Spleen (tissue), 11 donors: ENCODE data around the gene SLC39A5. TPM values are rescaled to one million over a fixed set of nuclear protein-coding genes. Genes with fewer than 3 reads are reported as not detected.

Source experiments
- DNase-seq: peaks from one replicate; pipeline ENCODE4 v3.0.0-alpha.2; 2020
- H3K27ac ChIP-seq, 8 donors: fragments of 200-600 bp; sonication (generic) in 7 of 8; 1 replicate in 4 of 8; 2 replicates in 4 of 8; pipeline versions ENCODE4 v1.5.0 to v1.8.0; 2016 to 2021; ENCODE audit warnings: inconsistent platforms in 4 of 8, mild to moderate bottlenecking in 4 of 8, moderate library complexity in 1 of 8
- H3K27me3 ChIP-seq, 7 donors: fragments of 200-600 bp; sonication (generic) in 6 of 7; replicated peaks in 1 of 7; 1 replicate in 4 of 7; 2 replicates in 3 of 7; pipeline versions ENCODE4 v1.5.0 to v1.8.0; 2016 to 2021; ENCODE audit warnings: inconsistent platforms in 3 of 7, mild to moderate bottlenecking in 1 of 7
- H3K36me3 ChIP-seq, 6 donors: fragments of 200-600 bp; sonication (generic) in 5 of 6; 1 replicate in 4 of 6; 2 replicates in 2 of 6; pipeline versions ENCODE4 v1.5.0 to v1.8.0; 2016 to 2021; ENCODE audit warnings: inconsistent platforms in 2 of 6
- H3K4me1 ChIP-seq, 6 donors: fragments of 200-600 bp; sonication (generic) in 5 of 6; 1 replicate in 3 of 6; 2 replicates in 3 of 6; pipeline versions ENCODE4 v1.5.0 to v1.8.0; 2016 to 2021; ENCODE audit warnings: inconsistent platforms in 3 of 6
- H3K4me3 ChIP-seq, 8 donors: fragments of 200-600 bp; sonication (generic) in 7 of 8; 1 replicate in 4 of 8; 2 replicates in 4 of 8; pipeline versions ENCODE4 v1.5.0 to v1.8.0; 2016 to 2021; ENCODE audit warnings: inconsistent platforms in 4 of 8, mild to moderate bottlenecking in 4 of 8, moderate library complexity in 2 of 8
- H3K9me3 ChIP-seq, 8 donors: fragments of 200-600 bp; sonication (generic) in 7 of 8; 1 replicate in 4 of 8; 2 replicates in 4 of 8; pipeline versions ENCODE4 v1.5.0 to v1.8.0; 2016 to 2021; ENCODE audit warnings: inconsistent platforms in 4 of 8
- CTCF ChIP-seq, 11 experiments: fragments of 200-600 bp in 7 of 11; fragments of 450-650 bp in 4 of 11; sonication (generic) in 4 of 11; IDR thresholded peaks in 8 of 11; conservative IDR thresholded peaks in 3 of 11; 1 replicate in 7 of 11; 2 replicates in 4 of 11; pipeline versions ENCODE4 v1.4.0 to v1.8.0; 2016 to 2021; ENCODE audit warnings: antibody characterized with exemption in 11 of 11, inconsistent platforms in 4 of 11, mild to moderate bottlenecking in 1 of 11
- POLR2A ChIP-seq, 3 donors: fragments of 450-650 bp; IDR thresholded peaks; one replicate each; pipeline ENCODE4 v1.5.1; 2017; ENCODE audit warnings: antibody characterized with exemption in 3 of 3, mild to moderate bottlenecking in 1 of 3
- POLR2AphosphoS5 ChIP-seq, 3 donors: sonication (generic); formaldehyde crosslinking; IDR thresholded peaks; one replicate each; pipeline ENCODE4 v1.5.1; 2017; ENCODE audit warnings: antibody characterized with exemption in 3 of 3
- WGBS, 5 donors: extraction: QIAGEN DNeasy Blood & Tissue Kit in 3 of 5; methylation state at CpG; one replicate each; pipeline versions ENCODE4 v1.1.5 to v1.1.7; 2013 to 2018; 5-methylcytosine and 5-hydroxymethylcytosine counted together
- intact Hi-C: fragments of 100-400 bp; cut with DNase I; formaldehyde crosslinking; loops from one replicate; pipeline ENCODE4 v1.15.0; 2023; ENCODE audit warnings: low total_unique reads
- polyA plus RNA-seq, 3 donors: library from polyadenylated mRNA; stranded (reverse); fragments of 200-250 nt; gene quantifications; one replicate each; pipeline ENCODE4 v1.2.1, GENCODE V29; 2013
- total RNA-seq, 7 donors: library from RNA; depleted of rRNA in 3 of 7; stranded (reverse); fragments of >200 nt in 3 of 7; fragmentation: NEBNext Ultra II Directional in 4 of 7; extraction: Animal tissue kit (Norgen Biotek cat#: 25700) in 4 of 7; gene quantifications; one replicate each; pipeline versions ENCODE4 v1.1.0 to v1.2.1, GENCODE V29; 2016 to 2021
- donor health status: healthy with polysubstance abuse.
- donor health status: DM: no; HTN: no; CAD: no; lungs with moderate emphysema.
- donor health status: DM: no; HTN: no; CAD: no.
- donor health status: Bipolar disorder and iron deficiency.
- donor health status: healthy.
- donor health status: DM: no; HTN: no; CAD: no.
- donor health status: DM: yes; HTN: yes; CAD: no.

The SLC39A5 gene
- total and polyA plus RNA-seq, 10 donors: 0.18 to 1.3 (median 0.53) TPM; not detected in 4

GRCh38 chr12:56237552-56237951 lies 7.7 kb downstream of the SLC39A5 start:
- no peaks in the 10 kb centered on the region for H3K27me3 ChIP-seq
- no peak for DNase-seq
- TF ChIP-seq POLR2AphosphoS5 (IDR thresholded peaks at IDR 0.05): no peak
- no peak for TF ChIP-seq CTCF (IDR thresholded peaks at IDR 0.05 in 8 of 11, conservative IDR thresholded peaks at IDR 0.05 in 3 of 11)
- TF ChIP-seq POLR2A (IDR thresholded peaks at IDR 0.05): no peak
- H3K36me3 ChIP-seq: peaks cover 0 to 68% (median 40%) of the 10 kb centered on the region in 6 donors
- no peaks in the 10 kb centered on the region for H3K9me3 ChIP-seq
- H3K4me1 ChIP-seq: peaks cover 0 to 6% (median 0%) of the 10 kb centered on the region in 6 donors
- no peak overlapping the region for H3K4me3 ChIP-seq
- H3K27ac ChIP-seq: no peak overlapping the region
- WGBS, 5 donors: 75 to 87% (median 84%) methylated on average over 10 to 11 of the region's 11 CpGs
- intact Hi-C loops: no loop called here

- intact Hi-C loops: no loop called here
- H3K9me3 ChIP-seq: no peaks in the 10 kb centered on the region
- DNase-seq: no peak
- WGBS, 5 donors: 76 to 89% (median 86%) methylated on average over 9 of the region's 9 CpGs
- no peak for TF ChIP-seq CTCF (IDR thresholded peaks at IDR 0.05 in 8 of 11, conservative IDR thresholded peaks at IDR 0.05 in 3 of 11)
- no peak for TF ChIP-seq POLR2A (IDR thresholded peaks at IDR 0.05)
- no peak for TF ChIP-seq POLR2AphosphoS5 (IDR thresholded peaks at IDR 0.05)
- peaks cover 0 to 24% (median 0%) of the 10 kb centered on the region in 6 donors for H3K4me1 ChIP-seq
- no peaks in the 10 kb centered on the region for H3K27me3 ChIP-seq
- no peak overlapping the region for H3K4me3 ChIP-seq
- peaks cover 4 to 100% (median 77%) of the 10 kb centered on the region in 6 donors for H3K36me3 ChIP-seq
- H3K27ac ChIP-seq: no peak overlapping the region
These were observed 11.8 kb downstream of the SLC39A5 start for GRCh38 chr12:56241424-56242303.

- Histone ChIP-seq H3K4me1 (peaks cover 0 to 24% (median 0%) of the 10 kb centered on the region in 6 donors), H3K27me3 (no peaks in the 10 kb centered on the region), H3K36me3 (peaks cover 8 to 100% (median 87%) of the 10 kb centered on the region in 6 donors), H3K9me3 (no peaks in the 10 kb centered on the region), H3K4me3 (no peak overlapping the region), H3K27ac (peak overlapping the region in 2 of 8 donors; percentile 33 to 50)
- intact Hi-C loops: no loop called here
- TF ChIP-seq CTCF (IDR thresholded peaks at IDR 0.05 in 8 of 11, conservative IDR thresholded peaks at IDR 0.05 in 3 of 11): no peak
- no peak for TF ChIP-seq POLR2A (IDR thresholded peaks at IDR 0.05)
- peak in 1 of 3 donors; percentile 26 for TF ChIP-seq POLR2AphosphoS5 (IDR thresholded peaks at IDR 0.05)
- DNase-seq: no peak
- 92 to 96% (median 95%) methylated on average over 12 to 13 of the region's 13 CpGs for WGBS, 5 donors
These were observed 13.1 kb downstream of the SLC39A5 start for GRCh38 chr12:56242986-56243385.

- H3K4me1 ChIP-seq: peaks cover 0 to 24% (median 0%) of the 10 kb centered on the region in 6 donors
- peaks cover 8 to 100% (median 95%) of the 10 kb centered on the region in 6 donors for H3K36me3 ChIP-seq
- WGBS, 5 donors: 53 to 83% (median 79%) methylated on average over 3 of the region's 3 CpGs
- DNase-seq: no peak
- intact Hi-C loops: no loop called here
- H3K27ac ChIP-seq: peak overlapping the region in 3 of 8 donors; percentile 1 to 50 (median 33)
- H3K4me3 ChIP-seq: no peak overlapping the region
- H3K9me3 ChIP-seq: no peaks in the 10 kb centered on the region
- TF ChIP-seq CTCF (IDR thresholded peaks at IDR 0.05 in 8 of 11, conservative IDR thresholded peaks at IDR 0.05 in 3 of 11) (no peak), POLR2A (IDR thresholded peaks at IDR 0.05) (no peak), POLR2AphosphoS5 (IDR thresholded peaks at IDR 0.05) (peak in 2 of 3 donors; percentile 2 to 6)
- H3K27me3 ChIP-seq: no peaks in the 10 kb centered on the region
These were observed 13.9 kb downstream of the SLC39A5 start for GRCh38 chr12:56243731-56244181.
